Esophagus muscularis mucosa (tissue), 4 donors: Measurements from ENCODE around the gene TNFAIP2. TPM values are rescaled to one million over a fixed set of nuclear protein-coding genes. Genes with fewer than 3 reads are reported as not detected.

ENCODE experiments used
- DNase-seq: peaks from one replicate; pipeline ENCODE4 v3.0.0-alpha.2; 2017; ENCODE audit errors: extremely low spot score
- H3K27ac ChIP-seq, 4 donors: fragments of 200-600 bp; sonication (generic); replicated peaks in 1 of 4; 1 replicate in 3 of 4; 2 replicates in 1 of 4; pipeline ENCODE4 v1.5.1; 2016 to 2019; ENCODE audit warnings: mild to moderate bottlenecking in 1 of 4
- H3K27me3 ChIP-seq, 4 donors: fragments of 200-600 bp; sonication (generic); one replicate each; pipeline versions ENCODE4 v1.5.1 to v1.6.0; 2016 to 2019
- H3K36me3 ChIP-seq, 4 donors: fragments of 200-600 bp; sonication (generic); one replicate each; pipeline ENCODE4 v1.5.1; 2016 to 2019
- H3K4me1 ChIP-seq, 4 donors: fragments of 200-600 bp; sonication (generic); one replicate each; pipeline ENCODE4 v1.5.1; 2016 to 2019
- H3K4me3 ChIP-seq, 4 donors: fragments of 200-600 bp; sonication (generic); 1 replicate in 2 of 4; 2 replicates in 2 of 4; pipeline ENCODE4 v1.5.1; 2016 to 2019; ENCODE audit warnings: mild to moderate bottlenecking in 4 of 4, moderate library complexity in 1 of 4
- H3K9me3 ChIP-seq, 4 donors: fragments of 200-600 bp; sonication (generic); 1 replicate in 3 of 4; 2 replicates in 1 of 4; pipeline ENCODE4 v1.5.1; 2016 to 2019
- EP300 ChIP-seq: sonication (generic); formaldehyde crosslinking; IDR thresholded peaks from one replicate; pipeline ENCODE4 v1.6.1; 2017; ENCODE audit warnings: antibody characterized with exemption
- POLR2A ChIP-seq: fragments of 450-650 bp; IDR thresholded peaks from one replicate; pipeline ENCODE4 v1.6.1; 2017; ENCODE audit warnings: antibody characterized with exemption, moderate library complexity, mild to moderate bottlenecking, low read depth
- POLR2AphosphoS5 ChIP-seq, 2 donors: sonication (generic); formaldehyde crosslinking; IDR thresholded peaks; one replicate each; pipeline ENCODE4 v1.6.1; 2017; ENCODE audit warnings: antibody characterized with exemption in 2 of 2
- WGBS: methylation state at CpG from one replicate; pipeline ENCODE4 v1.1.5; 2018; 5-methylcytosine and 5-hydroxymethylcytosine counted together
- intact Hi-C: fragments of 100-400 bp; cut with DNase I; formaldehyde crosslinking; loops from one replicate; pipeline ENCODE4 v1.15.1; 2023
- total RNA-seq, 4 donors: library from RNA; depleted of rRNA; stranded (reverse); fragments of >200 nt; gene quantifications; one replicate each; pipeline versions ENCODE4 v1.1.0 to v1.2.1, GENCODE V29; 2016
- TF ChIP-seq, protein P1 (sequence below), 3 experiments: fragments of 200-600 bp in 2 of 3; fragments of 450-650 bp in 1 of 3; sonication (generic) in 2 of 3; IDR thresholded peaks; one replicate each; pipeline ENCODE4 v1.5.1; 2017 to 2019; ENCODE audit warnings: antibody characterized with exemption in 3 of 3, mild to moderate bottlenecking in 2 of 3, moderate library complexity in 1 of 3

TNFAIP2 gene
- total RNA-seq, 4 donors from 2014 or later: 29.0 to 104 (median 74.0) TPM

GRCh38 chr14:103101257-103101962 lies 21.9 kb upstream of the TNFAIP2 start:
- intact Hi-C loops: no loop called here

DNA sequence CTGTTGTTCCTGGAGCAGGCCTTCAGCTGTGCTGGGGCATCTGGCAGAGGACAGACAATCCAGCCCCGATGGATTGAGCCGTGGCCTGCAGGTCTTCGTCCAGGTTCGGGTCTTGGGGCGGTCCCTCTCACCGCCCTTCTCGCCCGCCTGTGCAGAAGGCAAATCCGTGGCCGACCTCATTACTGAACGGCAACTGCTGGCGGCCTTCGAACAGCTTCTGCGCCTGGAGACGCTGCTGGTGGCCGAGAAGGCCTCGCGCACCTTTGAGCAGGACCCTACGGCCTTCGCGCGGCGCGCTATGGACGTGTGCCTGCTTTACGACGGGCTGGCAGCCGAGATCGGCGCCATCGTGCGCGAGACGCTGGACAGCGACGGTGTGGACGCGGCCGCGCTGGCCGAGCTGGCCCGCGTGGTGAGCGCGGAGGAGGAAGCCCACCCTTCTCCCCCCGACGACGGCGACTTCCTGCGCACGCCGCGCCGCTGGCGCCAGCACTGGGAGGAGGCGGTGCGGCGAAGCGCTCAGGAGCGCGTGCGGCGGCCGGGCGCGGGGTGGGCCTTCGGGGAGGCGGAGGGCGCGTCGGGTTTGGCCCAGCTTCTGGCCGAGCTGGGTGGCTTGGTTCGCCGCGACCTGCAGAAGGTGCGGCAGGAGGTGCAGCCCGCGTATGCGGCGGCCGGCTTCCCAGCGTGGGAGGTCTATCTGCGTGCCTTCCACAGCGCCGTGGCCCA lies 21.1 kb upstream of the TNFAIP2 start:
- H3K4me1 ChIP-seq: peaks cover 26 to 47% (median 43%) of the 10 kb centered on the region in 4 donors
- WGBS: 45% methylated on average over 43 of the region's 85 CpGs
- TF ChIP-seq, protein P1, sequence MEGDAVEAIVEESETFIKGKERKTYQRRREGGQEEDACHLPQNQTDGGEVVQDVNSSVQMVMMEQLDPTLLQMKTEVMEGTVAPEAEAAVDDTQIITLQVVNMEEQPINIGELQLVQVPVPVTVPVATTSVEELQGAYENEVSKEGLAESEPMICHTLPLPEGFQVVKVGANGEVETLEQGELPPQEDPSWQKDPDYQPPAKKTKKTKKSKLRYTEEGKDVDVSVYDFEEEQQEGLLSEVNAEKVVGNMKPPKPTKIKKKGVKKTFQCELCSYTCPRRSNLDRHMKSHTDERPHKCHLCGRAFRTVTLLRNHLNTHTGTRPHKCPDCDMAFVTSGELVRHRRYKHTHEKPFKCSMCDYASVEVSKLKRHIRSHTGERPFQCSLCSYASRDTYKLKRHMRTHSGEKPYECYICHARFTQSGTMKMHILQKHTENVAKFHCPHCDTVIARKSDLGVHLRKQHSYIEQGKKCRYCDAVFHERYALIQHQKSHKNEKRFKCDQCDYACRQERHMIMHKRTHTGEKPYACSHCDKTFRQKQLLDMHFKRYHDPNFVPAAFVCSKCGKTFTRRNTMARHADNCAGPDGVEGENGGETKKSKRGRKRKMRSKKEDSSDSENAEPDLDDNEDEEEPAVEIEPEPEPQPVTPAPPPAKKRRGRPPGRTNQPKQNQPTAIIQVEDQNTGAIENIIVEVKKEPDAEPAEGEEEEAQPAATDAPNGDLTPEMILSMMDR (IDR thresholded peaks at IDR 0.05): no peak
- TF ChIP-seq EP300 (no peak), POLR2AphosphoS5 (IDR thresholded peaks at IDR 0.05) (no peak), POLR2A (no peak)
- DNase-seq: no peak
- no peaks in the 10 kb centered on the region for H3K9me3 ChIP-seq
- intact Hi-C loops: no loop called here
- peak overlapping the region; percentile 13 to 37 (median 19) for H3K4me3 ChIP-seq
- no peaks in the 10 kb centered on the region for H3K36me3 ChIP-seq
- H3K27me3 ChIP-seq: peaks cover 0 to 90% (median 35%) of the 10 kb centered on the region in 4 donors
- no peak overlapping the region for H3K27ac ChIP-seq

More at GRCh38 chr14:103101257-103101962, 21.9 kb upstream of the TNFAIP2 start:
- no peaks in the 10 kb centered on the region for H3K36me3 ChIP-seq
- H3K9me3 ChIP-seq: no peaks in the 10 kb centered on the region
- no peak for TF ChIP-seq POLR2AphosphoS5 (IDR thresholded peaks at IDR 0.05)
- no peak for TF ChIP-seq POLR2A
- TF ChIP-seq, protein P1 (IDR thresholded peaks at IDR 0.05): no peak
- TF ChIP-seq EP300: no peak
- WGBS: 94% methylated on average over 10 of the region's 11 CpGs
- DNase-seq: no peak
- no peak overlapping the region for H3K4me3 ChIP-seq
- H3K27me3 ChIP-seq: peaks cover 0 to 90% (median 35%) of the 10 kb centered on the region in 4 donors
- H3K27ac ChIP-seq: no peak overlapping the region
- H3K4me1 ChIP-seq: peaks cover 26 to 47% (median 43%) of the 10 kb centered on the region in 4 donors

GRCh38 chr14:103102689-103103260 lies 20.5 kb upstream of the TNFAIP2 start:
- H3K27me3 ChIP-seq: peaks cover 0 to 83% (median 35%) of the 10 kb centered on the region in 4 donors
- intact Hi-C loops: no loop called here
- no peak for TF ChIP-seq POLR2AphosphoS5 (IDR thresholded peaks at IDR 0.05)
- TF ChIP-seq, protein P1 (IDR thresholded peaks at IDR 0.05): no peak
- TF ChIP-seq POLR2A: no peak
- TF ChIP-seq EP300: no peak

DNA sequence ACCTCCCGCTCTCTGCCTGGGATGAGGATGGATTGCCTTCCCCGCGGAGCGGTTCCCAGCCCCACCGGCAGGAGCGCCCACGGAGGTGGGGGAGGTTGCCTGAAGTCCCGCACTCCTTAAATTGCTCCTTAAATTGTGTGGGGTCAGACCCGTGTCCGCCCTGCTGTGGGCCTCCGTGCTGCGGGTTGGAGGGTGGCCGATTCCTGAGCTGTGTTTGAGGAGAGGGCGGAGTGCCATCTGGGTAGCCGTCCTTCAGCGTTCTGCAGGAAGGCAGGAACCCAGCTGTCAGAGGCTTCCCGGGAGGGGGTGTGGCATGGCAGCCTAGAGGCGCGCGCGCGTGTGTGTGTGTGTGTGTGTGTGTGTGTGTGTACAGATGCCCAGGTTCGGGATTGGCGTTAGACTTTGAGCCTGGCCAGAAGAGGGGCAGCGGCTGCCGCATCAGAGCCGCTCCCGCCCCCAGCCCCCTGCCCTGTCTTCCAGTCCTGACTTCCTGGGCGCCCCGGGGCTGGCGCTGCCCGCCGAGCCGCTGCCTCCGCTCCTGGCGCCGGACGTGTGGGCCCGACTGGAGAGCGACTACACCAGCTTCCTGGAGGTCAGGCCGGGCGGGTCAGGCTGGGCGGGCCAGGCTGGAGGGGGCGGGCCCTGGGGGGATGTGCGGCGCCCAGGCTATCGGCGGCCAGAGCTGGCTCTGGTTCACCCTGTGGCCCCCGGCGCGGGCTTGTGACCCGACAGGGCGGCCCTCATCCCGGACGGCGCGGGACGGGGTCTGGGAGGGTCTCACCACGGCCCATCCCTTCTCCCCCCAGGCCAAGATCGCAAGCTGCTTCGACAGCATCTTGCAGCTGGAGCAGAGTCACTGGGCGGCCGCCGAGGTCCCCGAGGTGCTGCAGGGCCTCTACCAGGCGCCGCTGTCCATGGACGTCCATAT lies 19.5 kb upstream of the TNFAIP2 start:
- H3K27me3 ChIP-seq: peaks cover 0 to 81% (median 35%) of the 10 kb centered on the region in 4 donors
- TF ChIP-seq, protein P1 (IDR thresholded peaks at IDR 0.05): peak in 1 of 3 experiments; percentile 21
- TF ChIP-seq POLR2AphosphoS5 (IDR thresholded peaks at IDR 0.05): no peak
- H3K36me3 ChIP-seq: no peaks in the 10 kb centered on the region
- no peak for DNase-seq
- H3K4me3 ChIP-seq: peak overlapping the region; percentile 20 to 45 (median 28)
- 7% methylated on average over 43 of the region's 68 CpGs for WGBS
- H3K4me1 ChIP-seq: peaks cover 26 to 50% (median 47%) of the 10 kb centered on the region in 4 donors
- H3K9me3 ChIP-seq: no peaks in the 10 kb centered on the region
- H3K27ac ChIP-seq: no peak overlapping the region
- intact Hi-C loops: loop anchor here (2.0 kb wide), 1 partner anchor 189 kb away; no protein-coding TSS in a partner anchor

More at GRCh38 chr14:103102689-103103260, 20.5 kb upstream of the TNFAIP2 start:
- H3K27ac ChIP-seq: no peak overlapping the region
- H3K4me3 ChIP-seq: peak overlapping the region; percentile 13 to 37 (median 19)
- H3K9me3 ChIP-seq: no peaks in the 10 kb centered on the region
- no peak for DNase-seq
- H3K36me3 ChIP-seq: no peaks in the 10 kb centered on the region
- 38% methylated on average over 23 of the region's 39 CpGs for WGBS
- peaks cover 26 to 47% (median 43%) of the 10 kb centered on the region in 4 donors for H3K4me1 ChIP-seq
